ENCODE measurements around the gene NUDT14.

Gene NUDT14

GRCh38 chr14:105159344-105159743 lies 21.8 kb downstream of the NUDT14 start:
- no peak for DNase-seq (ENCODE audit: low read depth in 3 of 3, low spot score in 1 of 3)

GRCh38 chr14:105158794-105159193 lies 22.3 kb downstream of the NUDT14 start:
- no peak for DNase-seq (ENCODE audit: low read depth in 3 of 3, low spot score in 1 of 3)

GRCh38 chr14:105157872-105158271 lies 23.2 kb downstream of the NUDT14 start:
- no peak for DNase-seq (ENCODE audit: low read depth in 3 of 3, low spot score in 1 of 3)

GRCh38 chr14:105156414-105157375 lies 24.4 kb downstream of the NUDT14 start:
- DNase-seq (ENCODE audit: low read depth in 3 of 3, low spot score in 1 of 3): no peak

- no peak for DNase-seq (ENCODE audit: low read depth in 3 of 3, low spot score in 1 of 3)
These were observed 25.3 kb downstream of the NUDT14 start for GRCh38 chr14:105155681-105156413.

- DNase-seq (ENCODE audit: low read depth in 3 of 3, low spot score in 1 of 3): no peak
These were observed 26.0 kb downstream of the NUDT14 start for GRCh38 chr14:105155071-105155651.

GRCh38 chr14:105154476-105154871 lies 26.6 kb downstream of the NUDT14 start:
- no peak for DNase-seq (ENCODE audit: low read depth in 3 of 3, low spot score in 1 of 3)

- DNase-seq (ENCODE audit: low read depth in 3 of 3, low spot score in 1 of 3): no peak
These were observed 27.2 kb downstream of the NUDT14 start for GRCh38 chr14:105153739-105154475.

- no peak for DNase-seq (ENCODE audit: low read depth in 3 of 3, low spot score in 1 of 3)
These were observed 27.8 kb downstream of the NUDT14 start for GRCh38 chr14:105153331-105153731.

- no peak for DNase-seq (ENCODE audit: low read depth in 3 of 3, low spot score in 1 of 3)
These were observed 28.3 kb downstream of the NUDT14 start for GRCh38 chr14:105152794-105153241.

GRCh38 chr14:105151838-105152793 lies 29.0 kb downstream of the NUDT14 start:
- DNase-seq (ENCODE audit: low read depth in 3 of 3, low spot score in 1 of 3): no peak

- no peak for DNase-seq (ENCODE audit: low read depth in 3 of 3, low spot score in 1 of 3)
These were observed 29.9 kb downstream of the NUDT14 start for GRCh38 chr14:105151084-105151837.

- DNase-seq (ENCODE audit: low read depth in 3 of 3, low spot score in 1 of 3): no peak
These were observed 30.6 kb downstream of the NUDT14 start for GRCh38 chr14:105150368-105151083.

GRCh38 chr14:105150026-105150367 lies 31.1 kb downstream of the NUDT14 start:
- no peak for DNase-seq (ENCODE audit: low read depth in 3 of 3, low spot score in 1 of 3)

GRCh38 chr14:105149146-105149781 lies 31.8 kb downstream of the NUDT14 start:
- no peak for DNase-seq (ENCODE audit: low read depth in 3 of 3, low spot score in 1 of 3)

- no peak for DNase-seq (ENCODE audit: low read depth in 3 of 3, low spot score in 1 of 3)
These were observed 32.4 kb downstream of the NUDT14 start for GRCh38 chr14:105148604-105149145.

- no peak for DNase-seq (ENCODE audit: low read depth in 3 of 3, low spot score in 1 of 3)
These were observed 33.2 kb downstream of the NUDT14 start for GRCh38 chr14:105147671-105148603.

Measured in stimulated activated CD4-positive, alpha-beta T cell treated with anti-CD3 and anti-CD28 coated beads, TNF-alpha, amount 100 ng/mL, for 1 hour (primary cell).